Activated naive CD8-positive, alpha-beta T cell treated with anti-CD3 and anti-CD28 coated beads, Interleukin-2, amount 50 U/mL, for 16 hours (primary cell): Measurements from ENCODE around the gene ZBED4.

Source experiments
- DNase-seq: peaks from one replicate; pipeline ENCODE4 v3.0.0-alpha.2; 2020; ENCODE audit warnings: low read depth, low spot score

The ZBED4 gene

GRCh38 chr22:49918911-49919881 is 65.6 kb downstream of the ZBED4 start:
- DNase-seq: no peak

GRCh38 chr22:49920859-49921258 is 67.2 kb downstream of the ZBED4 start:
- DNase-seq: no peak

GRCh38 chr22:49921508-49922278 is 68.0 kb downstream of the ZBED4 start:
- DNase-seq: no peak

GRCh38 chr22:49922484-49922883 is 68.8 kb downstream of the ZBED4 start:
- no peak for DNase-seq

- no peak for DNase-seq
Observed at GRCh38 chr22:49922926-49923325, 69.3 kb downstream of the ZBED4 start.

GRCh38 chr22:49923445-49923844 is 69.8 kb downstream of the ZBED4 start:
- DNase-seq: no peak

GRCh38 chr22:49924113-49924833 is 70.6 kb downstream of the ZBED4 start:
- DNase-seq: no peak

- peak; percentile 34 for DNase-seq
Observed at GRCh38 chr22:49925525-49926128, 72.0 kb downstream of the ZBED4 start.

GRCh38 chr22:49926916-49927315 is 73.3 kb downstream of the ZBED4 start:
- DNase-seq: no peak

GRCh38 chr22:49927483-49928184 is 74.0 kb downstream of the ZBED4 start:
- no peak for DNase-seq

GRCh38 chr22:49928185-49928495 is 74.5 kb downstream of the ZBED4 start:
- no peak for DNase-seq

- no peak for DNase-seq
Observed at GRCh38 chr22:49928555-49929210, 75.0 kb downstream of the ZBED4 start.

- DNase-seq: peak; percentile 54
Observed at GRCh38 chr22:49929211-49929979, 75.8 kb downstream of the ZBED4 start.

GRCh38 chr22:49929994-49930575 is 76.4 kb downstream of the ZBED4 start:
- DNase-seq: no peak

GRCh38 chr22:49930596-49931412 is 77.2 kb downstream of the ZBED4 start:
- DNase-seq: no peak

- no peak for DNase-seq
Observed at GRCh38 chr22:49933236-49934159, 79.9 kb downstream of the ZBED4 start.

- DNase-seq: no peak
Observed at GRCh38 chr22:49934160-49934890, 80.7 kb downstream of the ZBED4 start.
